HG03108 (cell line): Measurements from ENCODE around the gene BCAS3.

Experiments
- ATAC-seq: cut with Tn5 transposase; IDR thresholded peaks from one replicate; pipeline ENCODE4 v1.9.1; 2021; ENCODE audit warnings: moderate library complexity; ENCODE audit not compliant: unreplicated experiment

Gene BCAS3

GRCh38 chr17:61328351-61328750, 650.7 kb downstream of the BCAS3 start:
- no peak for ATAC-seq

DNA sequence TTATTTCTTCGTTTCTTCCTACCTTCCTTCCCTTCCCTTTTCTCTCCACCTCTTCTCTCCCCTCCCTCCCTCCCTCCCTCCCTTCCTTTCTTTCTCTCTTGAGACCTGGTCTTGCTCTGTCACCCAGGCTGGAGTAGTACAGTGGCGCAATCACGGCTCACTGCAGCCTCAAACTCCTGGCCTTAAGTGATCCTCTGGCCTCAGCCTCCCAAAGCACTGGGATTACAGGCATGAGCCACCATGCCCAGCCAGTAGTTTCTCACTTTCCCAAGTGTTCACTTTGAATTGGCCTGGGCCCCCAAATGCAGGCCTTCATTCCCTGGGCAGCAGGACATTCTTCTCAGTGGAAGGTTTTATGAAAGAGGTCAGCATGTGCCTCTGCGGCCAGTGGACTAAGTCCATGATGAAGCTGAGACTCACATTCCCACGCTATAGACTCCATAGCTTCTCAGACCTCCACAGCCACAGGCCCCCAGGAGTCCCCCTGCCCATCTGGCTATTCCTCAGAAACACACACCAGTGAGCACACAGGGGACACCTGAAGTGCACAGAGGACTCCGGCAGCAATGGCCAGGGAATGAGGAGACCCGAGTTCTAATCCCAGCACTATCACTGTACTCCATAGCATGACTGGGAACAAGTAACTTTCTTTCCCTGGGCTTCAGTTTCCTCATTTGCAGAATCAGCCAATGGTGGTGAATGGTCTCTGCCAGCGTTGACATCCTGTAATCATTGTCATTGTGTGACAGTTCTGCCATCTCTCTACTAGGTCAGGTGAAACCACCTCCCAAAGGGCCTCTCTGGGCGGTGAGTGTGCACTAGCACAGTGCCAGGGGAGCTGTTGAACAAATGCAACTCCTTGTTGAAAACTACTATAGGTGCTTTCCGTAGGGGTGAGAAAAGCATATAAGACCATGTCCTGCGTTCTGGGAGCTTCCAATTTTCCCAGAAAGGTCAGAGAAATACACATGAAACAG, 652.8 kb downstream of the BCAS3 start:
- no peak for ATAC-seq

GRCh38 chr17:61331178-61331577, 653.5 kb downstream of the BCAS3 start:
- ATAC-seq = no peak

- no peak for ATAC-seq
Measured at GRCh38 chr17:61331886-61332285, 654.2 kb downstream of the BCAS3 start.

GRCh38 chr17:61333136-61333535, 655.5 kb downstream of the BCAS3 start:
- no peak for ATAC-seq

DNA sequence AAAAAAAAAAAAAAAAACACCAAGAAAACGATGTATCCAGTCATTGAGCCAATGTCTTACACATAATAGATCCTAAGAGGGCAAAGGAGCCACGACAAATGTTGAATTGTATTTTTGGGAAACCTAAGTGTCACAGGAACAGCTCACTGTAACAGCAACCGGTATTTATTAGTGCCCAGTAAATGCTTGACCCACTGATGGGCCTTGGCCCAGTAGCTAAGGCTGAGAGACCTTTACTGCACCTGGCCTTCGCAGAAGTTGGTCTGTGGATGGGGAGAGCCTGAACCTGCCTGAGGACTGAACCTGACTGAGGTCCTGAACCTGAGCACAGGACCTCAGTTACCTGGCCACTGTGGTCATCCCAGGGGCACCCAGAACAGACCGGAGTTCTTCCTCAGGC, 657.0 kb downstream of the BCAS3 start:
- no peak for ATAC-seq

- ATAC-seq = no peak
Measured at GRCh38 chr17:61335105-61335844, 657.6 kb downstream of the BCAS3 start.

DNA sequence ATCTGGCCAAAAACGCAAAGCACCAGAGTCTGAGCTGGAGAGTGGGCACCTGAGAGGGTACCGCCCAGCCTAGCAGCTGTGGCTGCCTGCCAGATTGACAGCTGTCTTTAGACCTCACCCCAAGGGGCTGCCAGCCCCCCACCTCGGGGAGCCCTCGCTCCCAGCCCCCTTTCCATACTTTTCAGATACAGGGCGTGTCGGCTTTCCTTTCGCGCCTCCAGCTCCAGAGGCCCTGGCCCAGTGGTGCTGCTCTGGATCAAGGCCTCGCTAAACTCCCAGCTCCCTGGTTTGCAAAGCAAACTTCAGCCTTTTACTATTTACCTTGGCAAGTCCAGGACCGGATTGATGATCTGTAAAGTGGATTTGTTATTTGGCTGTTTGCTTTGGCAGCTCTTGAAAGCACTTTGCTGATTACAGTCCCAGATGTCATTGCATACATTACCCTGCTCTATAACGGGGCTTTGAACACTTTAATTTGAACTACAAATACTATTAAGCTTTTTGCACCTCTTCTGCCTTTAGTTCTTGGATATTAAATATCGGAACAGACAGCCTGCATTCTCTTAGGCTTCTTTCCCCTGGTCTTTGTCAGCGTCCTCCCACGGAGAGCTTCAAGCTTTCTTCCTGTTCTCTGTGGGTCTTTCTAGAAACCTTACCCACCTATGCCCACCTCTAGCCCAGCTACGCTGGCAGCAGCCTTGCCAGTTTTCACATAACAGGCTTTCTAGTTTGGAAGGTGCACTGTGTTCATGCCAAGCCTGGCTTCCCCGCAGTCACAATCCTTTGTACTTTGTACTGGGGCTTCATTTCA, 658.4 kb downstream of the BCAS3 start:
- ATAC-seq = no peak

DNA sequence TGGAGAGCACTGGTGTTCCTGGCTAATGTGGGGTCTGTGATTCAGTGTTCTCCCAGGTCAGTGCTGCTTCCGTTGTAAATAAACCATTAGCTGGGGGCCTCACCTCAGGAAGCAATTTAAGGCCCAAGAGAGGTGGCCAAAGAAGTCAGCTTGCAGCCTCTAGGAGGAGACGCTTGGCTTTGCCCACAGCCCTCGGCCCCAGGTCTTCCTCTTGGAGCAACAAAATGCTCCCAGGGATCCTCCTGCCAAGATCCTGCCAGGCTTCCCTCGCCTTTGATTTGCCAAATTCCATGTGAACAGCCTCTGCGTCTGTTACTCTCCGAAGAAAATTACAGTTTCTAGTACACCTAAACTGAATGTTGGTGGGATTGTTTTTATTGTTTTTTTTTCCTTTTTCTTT, 659.6 kb downstream of the BCAS3 start:
- ATAC-seq = no peak

GRCh38 chr17:61338000-61338798, 660.5 kb downstream of the BCAS3 start:
- ATAC-seq = no peak

DNA sequence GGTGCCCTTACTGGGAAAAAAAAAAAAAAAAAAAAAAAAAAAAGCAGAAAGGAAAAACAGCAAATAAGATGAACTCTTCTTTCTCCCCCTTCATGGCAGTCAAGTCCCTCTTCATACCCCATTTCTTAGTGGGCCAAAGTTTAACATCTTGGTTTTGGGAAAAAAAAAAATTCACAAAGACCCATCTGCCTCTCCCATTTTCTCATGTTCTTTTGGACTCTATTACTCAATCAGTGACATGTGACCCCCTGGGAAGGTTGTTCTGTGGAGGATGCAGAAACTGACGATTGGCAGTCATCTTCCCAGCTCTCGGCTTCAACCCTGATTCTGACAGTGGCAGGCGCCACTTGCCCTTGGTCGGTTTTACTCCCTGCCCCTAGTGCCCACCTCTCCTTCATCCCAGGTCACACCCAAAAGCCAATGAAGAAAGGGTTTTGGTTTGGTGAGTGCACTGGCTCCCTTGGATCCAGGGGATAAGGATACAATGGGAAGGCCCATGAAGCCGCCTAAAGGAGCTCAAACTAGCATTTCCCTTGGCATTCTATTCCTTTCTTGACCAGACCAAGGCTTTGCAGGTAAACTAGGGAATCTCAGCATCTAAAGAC, 661.3 kb downstream of the BCAS3 start:
- no peak for ATAC-seq

DNA sequence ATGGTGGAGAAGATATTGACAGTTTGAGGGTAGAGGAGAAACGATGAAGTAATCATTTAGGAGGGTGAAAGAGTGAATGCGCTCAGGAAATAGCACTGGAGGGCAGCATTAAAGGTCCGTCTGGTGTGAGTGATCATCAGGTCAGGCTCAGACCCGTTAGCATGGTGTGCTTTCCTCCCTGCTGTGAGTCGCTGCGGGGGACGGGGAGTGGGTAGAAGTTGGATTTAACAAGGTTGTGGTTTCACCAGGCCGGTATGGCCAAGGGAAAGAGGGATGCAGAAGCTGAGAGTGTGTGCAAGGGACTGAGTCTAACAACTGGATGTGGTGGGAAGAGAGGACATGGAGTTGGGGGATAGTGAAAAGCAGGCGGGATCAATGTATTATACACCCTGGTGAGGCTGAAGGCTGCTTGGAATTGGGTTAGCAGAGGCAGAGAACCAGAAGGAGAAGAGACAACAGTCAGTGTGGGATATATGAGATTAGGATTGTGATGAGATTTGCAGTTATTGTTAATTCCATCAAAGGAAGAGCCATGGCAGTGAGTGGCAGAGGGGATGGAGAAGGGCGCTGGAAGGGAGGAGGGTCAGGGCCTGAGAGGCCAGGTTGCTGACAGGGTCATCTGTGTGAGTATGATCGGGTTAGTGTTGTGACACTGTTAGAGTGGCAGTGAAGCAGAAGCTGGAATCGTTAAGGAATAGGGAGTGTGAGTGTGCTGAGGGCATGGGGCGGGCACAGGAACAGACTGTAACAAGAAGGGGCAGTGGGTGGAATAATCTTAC, 663.0 kb downstream of the BCAS3 start:
- no peak for ATAC-seq

DNA sequence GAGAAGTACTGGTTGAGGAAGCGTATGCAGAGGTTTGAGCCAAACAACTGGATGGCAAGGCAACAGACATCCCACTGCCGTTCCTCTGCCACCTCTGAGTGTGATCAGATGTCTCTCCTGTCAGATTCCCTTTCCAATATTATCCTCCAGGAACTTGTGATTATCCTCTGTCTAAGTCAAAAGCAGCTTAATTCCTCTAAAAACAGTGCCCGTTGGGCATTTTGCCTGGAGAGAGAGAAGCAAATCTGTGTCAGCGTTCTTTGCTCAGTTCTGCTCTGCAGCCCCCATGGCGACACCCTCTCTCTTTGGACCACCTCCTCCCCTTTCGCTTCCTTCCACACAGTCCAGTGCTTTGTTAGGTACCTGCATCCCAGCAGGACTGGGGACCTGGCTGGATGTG, 665.9 kb downstream of the BCAS3 start:
- no peak for ATAC-seq

- no peak for ATAC-seq
Measured at GRCh38 chr17:61345061-61345460, 667.4 kb downstream of the BCAS3 start.

DNA sequence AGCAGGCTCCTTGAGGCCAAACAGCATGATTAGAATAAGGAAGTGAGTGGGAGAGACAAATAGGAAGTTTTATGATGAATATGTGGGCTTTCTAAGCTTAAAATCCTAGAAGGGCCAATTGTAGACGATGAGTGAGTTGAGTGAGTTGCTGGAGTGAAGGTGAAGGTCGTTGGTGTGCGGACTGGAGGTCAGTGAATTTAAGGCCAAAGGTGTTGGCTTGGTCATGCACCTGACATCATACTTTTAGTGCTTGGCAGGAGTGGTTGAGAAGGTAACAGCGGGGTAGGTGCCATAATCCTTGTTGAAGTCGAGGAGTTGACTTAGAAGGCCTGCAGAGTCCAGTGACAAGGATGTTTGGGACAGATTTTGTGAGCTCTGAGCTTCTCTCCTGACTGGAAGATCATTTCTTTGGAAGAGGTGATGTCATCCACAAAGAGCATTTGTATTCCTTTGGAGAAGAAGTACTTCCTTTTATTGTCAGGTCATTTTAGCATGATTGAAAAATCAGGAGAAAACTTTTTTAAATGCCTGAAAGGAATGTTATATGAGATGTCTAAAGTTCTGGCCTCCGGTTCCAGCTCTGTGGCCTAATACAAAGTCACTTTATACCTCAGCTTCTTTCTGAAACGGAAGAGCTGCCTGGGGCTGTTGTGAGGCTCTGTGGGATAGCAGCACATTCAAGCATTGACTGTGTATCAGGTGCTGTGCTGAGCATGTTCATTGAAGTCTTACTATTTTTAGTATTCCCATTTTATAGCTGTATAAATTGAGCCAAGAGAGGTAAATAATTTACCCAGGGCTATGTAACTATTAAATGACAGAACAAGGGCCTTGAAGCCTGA, 668.4 kb downstream of the BCAS3 start:
- ATAC-seq = no peak

GRCh38 chr17:61349350-61349749, 671.7 kb downstream of the BCAS3 start:
- ATAC-seq = no peak

DNA sequence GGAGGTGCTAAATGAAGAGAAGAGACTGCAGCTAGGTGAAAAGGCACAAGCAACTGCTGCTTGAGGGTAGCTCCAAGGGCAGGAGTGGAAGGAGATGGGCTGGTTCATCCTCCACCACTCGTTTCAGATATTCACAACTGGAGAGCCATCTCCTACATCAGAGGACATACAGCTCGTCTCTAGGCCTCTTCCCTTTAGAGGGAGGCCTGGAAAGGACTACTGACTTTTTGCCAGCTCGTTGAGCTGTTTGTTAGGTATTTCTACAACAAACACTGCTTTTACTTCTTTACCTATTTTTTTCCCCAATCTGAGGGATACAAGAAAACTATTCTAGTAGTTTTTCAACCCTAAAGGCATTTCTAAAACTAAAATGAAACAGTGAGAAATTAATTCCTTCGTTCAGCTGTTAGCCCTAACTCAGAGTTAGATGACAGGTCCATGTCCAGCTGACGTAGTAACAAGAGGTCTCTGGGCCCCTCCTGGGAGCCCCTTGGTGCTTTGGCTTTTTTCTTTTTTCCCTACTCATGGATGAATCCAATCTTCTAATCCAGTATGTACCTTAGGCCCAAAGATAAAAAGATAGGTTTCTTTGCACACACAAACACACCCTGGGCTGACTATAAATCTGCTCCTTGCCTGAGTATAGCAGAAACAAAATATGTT, 674.2 kb downstream of the BCAS3 start:
- ATAC-seq = no peak

DNA sequence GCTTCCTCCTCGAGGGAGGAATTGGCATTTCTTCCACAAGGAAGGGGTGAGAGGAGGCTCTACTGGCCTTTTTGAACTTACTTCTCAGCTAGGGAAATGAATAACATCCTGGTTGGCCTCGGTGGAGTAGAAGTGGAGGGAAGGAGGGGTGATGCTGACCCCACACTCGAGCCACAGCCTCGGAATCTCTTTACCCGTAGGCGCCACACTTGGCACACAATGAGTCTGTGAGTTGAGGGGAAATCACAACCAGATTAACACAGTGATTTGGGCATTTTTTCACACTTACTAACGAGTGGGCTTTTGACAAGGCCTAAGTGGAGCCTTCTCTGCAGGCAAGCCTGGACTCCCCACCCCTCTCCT, 674.7 kb downstream of the BCAS3 start:
- ATAC-seq = no peak
